T-helper 1 cell treated with Interleukin-12 subunit alpha and Interleukin-12 subunit beta and Interleukin-4 antibody, amounts not matched to agents 30 μg/mL and 1 μg/mL, for 36 hours (primary cell): Measurements from ENCODE around the gene HOXC12.

Source experiments
- H3K27ac Mint-ChIP-seq: one replicate; pipeline ENCODE4 v1.8.0; 2021; ENCODE audit warnings: mild to moderate bottlenecking, mixed read lengths
- H3K27me3 Mint-ChIP-seq: one replicate; pipeline ENCODE4 v1.8.0; 2021; ENCODE audit warnings: low read depth, mixed read lengths
- H3K36me3 Mint-ChIP-seq: one replicate; pipeline ENCODE4 v1.8.0; 2021; ENCODE audit warnings: low read depth, mixed read lengths
- H3K4me1 Mint-ChIP-seq: one replicate; pipeline ENCODE4 v1.8.0; 2021; ENCODE audit warnings: low read depth, mixed read lengths
- H3K4me3 Mint-ChIP-seq: one replicate; pipeline ENCODE4 v1.8.0; 2021; ENCODE audit warnings: mild to moderate bottlenecking, moderate library complexity, mixed read lengths
- H3K9me3 Mint-ChIP-seq: one replicate; pipeline ENCODE4 v1.8.0; 2021; ENCODE audit warnings: mixed read lengths

Gene HOXC12

GRCh38 chr12:54005853-54006558, 51.3 kb downstream of the HOXC12 start:
- Mint-ChIP-seq H3K27me3 (peaks cover 99% of the 10 kb centered on the region), H3K4me3 (peak overlapping the region; percentile 83), H3K4me1 (peaks cover 13% of the 10 kb centered on the region), H3K36me3 (no peaks in the 10 kb centered on the region), H3K27ac (no peak overlapping the region), H3K9me3 (no peaks in the 10 kb centered on the region)

DNA sequence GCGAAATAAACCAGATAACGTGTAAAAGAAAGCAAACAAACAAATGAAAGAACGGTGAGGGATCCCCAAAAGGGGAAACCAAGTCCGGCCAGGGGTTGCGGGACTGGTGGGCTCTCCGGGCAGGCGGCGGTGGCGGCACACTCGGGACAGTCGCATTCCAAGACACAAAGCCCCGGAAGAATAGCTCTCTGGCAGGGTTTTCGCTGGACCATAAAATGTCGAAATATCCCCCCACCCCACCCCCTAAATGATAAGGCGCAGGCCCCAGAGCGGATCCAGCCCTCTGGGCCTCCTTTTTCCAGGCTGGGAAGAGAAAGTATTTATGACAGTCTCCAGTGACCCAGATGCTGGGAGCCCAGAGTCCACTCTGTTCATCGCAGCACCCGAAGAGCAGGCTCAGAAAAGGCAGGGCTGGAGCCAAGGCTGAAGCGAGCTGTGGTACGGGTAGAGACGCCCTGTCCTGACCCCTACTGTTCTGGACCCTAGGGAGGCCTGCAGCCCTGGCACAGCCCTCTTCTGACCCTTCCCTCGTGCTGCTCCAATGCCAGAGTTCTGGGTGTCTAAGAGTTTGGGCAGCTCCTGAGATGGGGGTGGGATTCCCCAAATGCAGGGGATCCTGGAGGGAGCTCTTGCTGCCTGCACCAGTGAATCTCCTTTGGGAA, 52.0 kb downstream of the HOXC12 start:
- Mint-ChIP-seq H3K27ac (no peak overlapping the region), H3K9me3 (no peaks in the 10 kb centered on the region), H3K4me1 (peaks cover 17% of the 10 kb centered on the region), H3K36me3 (no peaks in the 10 kb centered on the region), H3K4me3 (peak overlapping the region; percentile 83), H3K27me3 (peaks cover 99% of the 10 kb centered on the region)

DNA sequence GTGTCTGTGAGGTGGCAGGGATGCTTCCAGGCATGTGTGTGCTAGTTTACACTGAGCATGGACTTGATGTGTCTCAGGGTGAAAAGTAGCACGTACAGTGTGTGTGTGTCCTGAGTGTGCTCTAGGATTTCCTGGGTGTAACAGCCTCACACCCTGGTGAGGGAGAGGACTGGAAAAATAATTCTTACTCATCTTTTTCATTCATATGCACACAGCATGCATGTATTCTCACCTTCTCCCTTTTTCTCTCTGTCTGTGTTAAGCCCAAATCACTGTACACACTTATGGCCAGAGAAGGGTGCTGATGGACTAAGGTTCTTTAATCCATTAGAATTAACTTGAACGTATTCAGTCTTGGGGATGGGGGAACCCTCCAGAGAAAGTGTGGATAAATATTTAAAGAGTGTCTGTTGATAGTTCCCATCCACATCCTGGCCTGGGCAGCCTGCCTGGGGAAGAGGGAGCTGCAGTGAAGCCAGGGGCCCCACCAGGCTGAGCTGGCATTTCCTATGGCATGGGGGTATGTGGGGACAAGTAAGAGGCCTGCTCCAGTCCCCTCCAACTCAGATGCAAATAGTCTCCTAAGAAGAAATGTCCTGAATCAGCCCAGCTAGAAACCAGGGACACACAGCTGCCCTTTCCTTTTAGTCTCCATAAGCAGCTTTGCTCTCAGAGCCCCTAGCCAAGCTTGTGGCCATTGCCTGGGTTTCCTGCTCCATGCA, 53.0 kb downstream of the HOXC12 start:
- no peaks in the 10 kb centered on the region for H3K36me3 Mint-ChIP-seq
- H3K4me1 Mint-ChIP-seq = peaks cover 17% of the 10 kb centered on the region
- peaks cover 99% of the 10 kb centered on the region for H3K27me3 Mint-ChIP-seq
- H3K4me3 Mint-ChIP-seq = no peak overlapping the region
- no peak overlapping the region for H3K27ac Mint-ChIP-seq
- H3K9me3 Mint-ChIP-seq = no peaks in the 10 kb centered on the region

GRCh38 chr12:54008260-54008552, 53.5 kb downstream of the HOXC12 start:
- Mint-ChIP-seq H3K27ac (no peak overlapping the region), H3K4me1 (peaks cover 17% of the 10 kb centered on the region), H3K36me3 (no peaks in the 10 kb centered on the region), H3K4me3 (no peak overlapping the region), H3K27me3 (peaks cover 99% of the 10 kb centered on the region), H3K9me3 (no peaks in the 10 kb centered on the region)
